Urothelium cell line (cell line): ENCODE measurements around the gene ALDH4A1.
A peak's percentile ranks its signal among the peaks of the same experiment; 100 is the strongest.
"Not testable (repeated sequence)": the region's sequence is repeated elsewhere in the genome, so short reads cannot be mapped to it uniquely, and the experiment has no call there.

Source experiments
- DNase-seq: peaks from one replicate; pipeline ENCODE4 v3.0.0; 2011; ENCODE audit warnings: low spot score, mixed read lengths
- FAIRE-seq: peaks from 2 replicates; lab custom pipeline; 2011; peaks lifted over from hg19 to GRCh38; lab: Jason Lieb, UNC

ALDH4A1 gene

GRCh38 chr1:18861082-18861481 is 41.3 kb downstream of the ALDH4A1 start:
- DNase-seq: no peak
- no peak for FAIRE-seq

GRCh38 chr1:18859560-18859959 is 42.8 kb downstream of the ALDH4A1 start, which contains the start of gene TAS1R2:
TSS of gene TAS1R2 (minus strand) at chr1:18859660. CDS start at chr1:18859660, 0 bp downstream.
- FAIRE-seq (no peak), DNase-seq (no peak)

GRCh38 chr1:18858070-18858688 is 44.2 kb downstream of the ALDH4A1 start:
- DNase-seq: no peak
- FAIRE-seq: peak; percentile 97

GRCh38 chr1:18856435-18856834 is 45.9 kb downstream of the ALDH4A1 start:
- no peak for DNase-seq
- FAIRE-seq: no peak

GRCh38 chr1:18855573-18855972 is 46.8 kb downstream of the ALDH4A1 start:
- FAIRE-seq: no peak
- DNase-seq: no peak

- no peak for FAIRE-seq
- DNase-seq: no peak
Observed at GRCh38 chr1:18854331-18855025, 47.9 kb downstream of the ALDH4A1 start.

GRCh38 chr1:18852501-18852900 is 49.9 kb downstream of the ALDH4A1 start:
- DNase-seq (no peak), FAIRE-seq (no peak)

GRCh38 chr1:18849261-18849711 is 53.1 kb downstream of the ALDH4A1 start:
- no peak for FAIRE-seq
- no peak for DNase-seq

GRCh38 chr1:18847723-18848122 is 54.6 kb downstream of the ALDH4A1 start:
- DNase-seq, FAIRE-seq: not testable (repeated sequence)

GRCh38 chr1:18840145-18840544 is 62.2 kb downstream of the ALDH4A1 start:
- DNase-seq (no peak), FAIRE-seq (no peak)

GRCh38 chr1:18836654-18837053 is 65.7 kb downstream of the ALDH4A1 start:
- FAIRE-seq (no peak), DNase-seq (no peak)

GRCh38 chr1:18832319-18832718 is 70.0 kb downstream of the ALDH4A1 start:
- FAIRE-seq, DNase-seq: not testable (repeated sequence)

- no peak for DNase-seq
- no peak for FAIRE-seq
Observed at GRCh38 chr1:18831656-18832055, 70.7 kb downstream of the ALDH4A1 start.

- FAIRE-seq: no peak
Observed at GRCh38 chr1:18830596-18830995, 71.8 kb downstream of the ALDH4A1 start.

GRCh38 chr1:18829671-18830070 is 72.7 kb downstream of the ALDH4A1 start:
- FAIRE-seq: no peak
- DNase-seq: no peak

More at GRCh38 chr1:18830596-18830995, 71.8 kb downstream of the ALDH4A1 start:
- no peak for DNase-seq

- FAIRE-seq: no peak
- no peak for DNase-seq
Observed at GRCh38 chr1:18828224-18828623, 74.1 kb downstream of the ALDH4A1 start.

GRCh38 chr1:18823438-18823837 is 78.9 kb downstream of the ALDH4A1 start:
- FAIRE-seq: no peak
- no peak for DNase-seq
